Stimulated activated CD8-positive, alpha-beta memory T cell treated with anti-CD3 and anti-CD28 coated beads, Interleukin-7, amount 100 ng/mL, for 1 hour (primary cell): ENCODE measurements around the gene CAMTA1.
A peak's percentile ranks its signal among the peaks of the same experiment; 100 is the strongest.
"Not testable (repeated sequence)": the region's sequence is repeated elsewhere in the genome, so short reads cannot be mapped to it uniquely, and the experiment has no call there.

Experiments used
- DNase-seq, 2 donors: peaks; one replicate each; pipeline ENCODE4 v3.0.0-alpha.2; 2020; ENCODE audit warnings: low read depth in 2 of 2

CAMTA1 gene

GRCh38 chr1:7769673-7770412, 984.6 kb downstream of the CAMTA1 start:
- no peak for DNase-seq

GRCh38 chr1:7770669-7770996, 985.4 kb downstream of the CAMTA1 start:
- DNase-seq = no peak

- DNase-seq = peak; percentile 82 to 87
Observed at GRCh38 chr1:7770997-7771822, 986.0 kb downstream of the CAMTA1 start, which contains the start of gene VAMP3. Gene VAMP3 (plus strand): TSS chr1:7771296. CDS start chr1:7771384, 88 bp downstream.

GRCh38 chr1:7771823-7772299, 986.6 kb downstream of the CAMTA1 start:
- no peak for DNase-seq

- DNase-seq = no peak
Observed at GRCh38 chr1:7777591-7777990, 992.3 kb downstream of the CAMTA1 start.

GRCh38 chr1:7778133-7778628, 992.9 kb downstream of the CAMTA1 start:
- DNase-seq = no peak

GRCh38 chr1:7780976-7781375, 995.7 kb downstream of the CAMTA1 start:
- no peak for DNase-seq

GRCh38 chr1:7781501-7781900, 996.2 kb downstream of the CAMTA1 start:
- no peak for DNase-seq

- no peak for DNase-seq
Observed at GRCh38 chr1:7781923-7782495, 996.8 kb downstream of the CAMTA1 start.

GRCh38 chr1:7783178-7783711, 998.0 kb downstream of the CAMTA1 start:
- no peak for DNase-seq

- peak; percentile 76 to 77 for DNase-seq
Observed at GRCh38 chr1:7783826-7784491, 998.7 kb downstream of the CAMTA1 start, which contains the start of gene PER3. Gene PER3 (plus strand): TSS chr1:7784291. CDS start chr1:7784878, 587 bp downstream.

- DNase-seq = no peak
Observed at GRCh38 chr1:7784492-7785071, 999.3 kb downstream of the CAMTA1 start.

GRCh38 chr1:7785108-7785507, 999.9 kb downstream of the CAMTA1 start:
- DNase-seq = no peak

GRCh38 chr1:7786795-7787194, 1001.5 kb downstream of the CAMTA1 start:
- DNase-seq = no peak

- no peak for DNase-seq
Observed at GRCh38 chr1:7789828-7790227, 1004.6 kb downstream of the CAMTA1 start.

- not testable (repeated sequence) for DNase-seq
Observed at GRCh38 chr1:7791027-7791426, 1005.8 kb downstream of the CAMTA1 start.

GRCh38 chr1:7795406-7795805, 1010.2 kb downstream of the CAMTA1 start:
- no peak for DNase-seq

GRCh38 chr1:7805460-7805859, 1020.2 kb downstream of the CAMTA1 start:
- no peak for DNase-seq

GRCh38 chr1:7808253-7808844, 1023.1 kb downstream of the CAMTA1 start:
- DNase-seq = no peak

GRCh38 chr1:7809742-7810141, 1024.5 kb downstream of the CAMTA1 start:
- no peak for DNase-seq

GRCh38 chr1:7810395-7810794, 1025.1 kb downstream of the CAMTA1 start:
- DNase-seq = no peak
